NB4 (cell line): ENCODE measurements around the gene NELL2.

ENCODE experiments used
- DNase-seq: peaks from one replicate; pipeline ENCODE4 v3.0.0; 2010; ENCODE audit warnings: low read depth
- H3K4me3 ChIP-seq: one replicate; pipeline ENCODE4 v1.5.1; 2011; ENCODE audit warnings: mild to moderate bottlenecking, low read depth, low read length, moderate library complexity
- MYC ChIP-seq: IDR thresholded peaks from 2 replicates; pipeline ENCODE4 v1.6.1; 2011; ENCODE audit warnings: low read depth, low read length
- POLR2A ChIP-seq: IDR thresholded peaks from 2 replicates; pipeline ENCODE4 v1.6.1; 2011; ENCODE audit warnings: mild to moderate bottlenecking; ENCODE audit not compliant: insufficient read length; ENCODE audit errors: extremely low read depth
- TF ChIP-seq, protein P1 (sequence below): IDR thresholded peaks from 2 replicates; pipeline ENCODE4 v1.6.1; 2011; ENCODE audit warnings: low read depth, low read length
- TF ChIP-seq, protein P2 (sequence below): IDR thresholded peaks from one replicate; pipeline ENCODE4 v1.5.1; 2012; ENCODE audit warnings: low read depth, low read length

NELL2 gene

DNA sequence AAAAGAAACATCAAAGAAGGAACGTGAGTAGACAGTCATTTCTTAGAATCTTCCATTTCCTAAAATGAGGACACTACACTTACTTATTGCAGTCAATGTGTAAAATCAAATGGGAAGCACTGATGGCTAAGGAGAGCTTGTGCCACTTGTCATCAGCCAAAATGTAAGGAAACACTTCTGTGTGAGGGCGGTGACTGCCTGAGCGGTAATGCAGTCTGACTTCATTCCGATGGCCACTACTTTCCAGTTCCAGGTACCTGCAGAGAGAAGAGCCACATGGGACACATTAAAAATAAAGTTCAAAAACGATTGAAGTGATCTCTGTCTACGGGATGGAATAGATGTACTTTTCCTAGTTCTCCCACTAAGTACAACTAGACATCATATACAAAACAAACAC is 96.3 kb downstream of the NELL2 start:
- DNase-seq, result no peak
- H3K4me3 ChIP-seq, result no peak overlapping the region
- TF ChIP-seq, protein P1, sequence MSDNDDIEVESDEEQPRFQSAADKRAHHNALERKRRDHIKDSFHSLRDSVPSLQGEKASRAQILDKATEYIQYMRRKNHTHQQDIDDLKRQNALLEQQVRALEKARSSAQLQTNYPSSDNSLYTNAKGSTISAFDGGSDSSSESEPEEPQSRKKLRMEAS, result no peak
- TF ChIP-seq MYC (no peak), POLR2A (no peak)
- TF ChIP-seq, protein P2, sequence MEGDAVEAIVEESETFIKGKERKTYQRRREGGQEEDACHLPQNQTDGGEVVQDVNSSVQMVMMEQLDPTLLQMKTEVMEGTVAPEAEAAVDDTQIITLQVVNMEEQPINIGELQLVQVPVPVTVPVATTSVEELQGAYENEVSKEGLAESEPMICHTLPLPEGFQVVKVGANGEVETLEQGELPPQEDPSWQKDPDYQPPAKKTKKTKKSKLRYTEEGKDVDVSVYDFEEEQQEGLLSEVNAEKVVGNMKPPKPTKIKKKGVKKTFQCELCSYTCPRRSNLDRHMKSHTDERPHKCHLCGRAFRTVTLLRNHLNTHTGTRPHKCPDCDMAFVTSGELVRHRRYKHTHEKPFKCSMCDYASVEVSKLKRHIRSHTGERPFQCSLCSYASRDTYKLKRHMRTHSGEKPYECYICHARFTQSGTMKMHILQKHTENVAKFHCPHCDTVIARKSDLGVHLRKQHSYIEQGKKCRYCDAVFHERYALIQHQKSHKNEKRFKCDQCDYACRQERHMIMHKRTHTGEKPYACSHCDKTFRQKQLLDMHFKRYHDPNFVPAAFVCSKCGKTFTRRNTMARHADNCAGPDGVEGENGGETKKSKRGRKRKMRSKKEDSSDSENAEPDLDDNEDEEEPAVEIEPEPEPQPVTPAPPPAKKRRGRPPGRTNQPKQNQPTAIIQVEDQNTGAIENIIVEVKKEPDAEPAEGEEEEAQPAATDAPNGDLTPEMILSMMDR, result no peak

DNA sequence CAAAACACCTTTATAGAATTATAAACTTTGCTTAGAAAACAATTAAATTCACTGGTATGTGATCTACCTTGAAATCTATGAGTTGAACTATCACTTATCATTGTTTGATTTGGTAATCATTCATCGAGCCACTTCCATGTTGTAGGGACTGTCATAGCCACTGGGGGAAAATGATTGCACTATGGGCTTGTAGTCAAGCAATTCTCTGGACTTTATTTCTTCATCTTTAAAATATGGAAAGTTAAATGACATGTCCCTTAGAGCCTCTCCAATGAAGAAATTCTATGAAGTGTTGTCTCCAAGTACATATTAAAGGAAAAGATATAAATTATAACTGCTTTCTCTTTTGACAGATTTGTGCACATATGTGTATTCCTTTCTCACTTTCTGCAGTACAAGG is 97.3 kb downstream of the NELL2 start:
- TF ChIP-seq, protein P1, result no peak
- TF ChIP-seq, protein P2, result no peak
- no peak for TF ChIP-seq MYC
- no peak for TF ChIP-seq POLR2A
- H3K4me3 ChIP-seq, result no peak overlapping the region

DNA sequence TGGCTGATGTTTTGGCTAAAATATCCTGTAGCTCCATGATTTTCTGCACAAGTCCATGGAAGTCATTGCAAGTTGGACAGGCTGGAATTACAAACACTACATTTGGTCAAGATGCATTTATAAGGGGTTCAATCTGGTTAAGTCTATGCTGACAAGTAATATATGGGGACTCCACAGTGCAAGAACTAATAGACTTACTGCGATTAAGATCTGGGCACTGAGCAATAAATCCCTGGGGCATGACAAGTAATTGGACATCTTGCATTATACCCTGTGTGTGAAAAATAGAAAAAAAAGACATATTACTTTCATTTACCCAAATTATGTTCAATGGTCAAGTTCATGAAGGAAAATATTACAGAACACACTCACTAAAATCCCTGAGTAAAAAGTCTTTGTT is 99.1 kb downstream of the NELL2 start:
- TF ChIP-seq, protein P1, result no peak
- TF ChIP-seq, protein P2, result no peak
- TF ChIP-seq MYC (no peak), POLR2A (no peak)
- no peak overlapping the region for H3K4me3 ChIP-seq
- DNase-seq, result no peak

More for the DNA sequence above, 97.3 kb downstream of the NELL2 start:
- no peak for DNase-seq

DNA sequence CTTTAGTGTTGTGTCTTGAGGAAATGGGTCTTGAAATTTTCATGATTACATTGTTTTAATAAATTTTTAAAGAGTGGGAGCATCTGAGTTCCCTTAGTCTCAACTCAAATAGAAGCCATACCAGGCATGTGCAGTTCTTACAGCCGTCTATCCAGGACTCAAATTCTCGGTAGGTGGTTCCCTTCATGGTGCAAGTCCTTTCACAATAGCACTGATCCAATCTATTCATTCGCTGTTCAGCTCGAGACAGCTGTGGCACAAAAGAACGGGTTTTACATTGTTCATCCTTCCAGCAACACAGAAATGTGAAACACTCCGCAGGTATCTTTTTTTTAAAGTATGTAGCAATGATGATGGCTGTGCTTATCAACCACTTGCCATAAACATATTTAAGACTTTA is 100.2 kb downstream of the NELL2 start:
- H3K4me3 ChIP-seq, result no peak overlapping the region
- no peak for DNase-seq
- TF ChIP-seq, protein P1, result no peak
- TF ChIP-seq, protein P2, result no peak
- no peak for TF ChIP-seq MYC
- TF ChIP-seq POLR2A, result no peak

DNA sequence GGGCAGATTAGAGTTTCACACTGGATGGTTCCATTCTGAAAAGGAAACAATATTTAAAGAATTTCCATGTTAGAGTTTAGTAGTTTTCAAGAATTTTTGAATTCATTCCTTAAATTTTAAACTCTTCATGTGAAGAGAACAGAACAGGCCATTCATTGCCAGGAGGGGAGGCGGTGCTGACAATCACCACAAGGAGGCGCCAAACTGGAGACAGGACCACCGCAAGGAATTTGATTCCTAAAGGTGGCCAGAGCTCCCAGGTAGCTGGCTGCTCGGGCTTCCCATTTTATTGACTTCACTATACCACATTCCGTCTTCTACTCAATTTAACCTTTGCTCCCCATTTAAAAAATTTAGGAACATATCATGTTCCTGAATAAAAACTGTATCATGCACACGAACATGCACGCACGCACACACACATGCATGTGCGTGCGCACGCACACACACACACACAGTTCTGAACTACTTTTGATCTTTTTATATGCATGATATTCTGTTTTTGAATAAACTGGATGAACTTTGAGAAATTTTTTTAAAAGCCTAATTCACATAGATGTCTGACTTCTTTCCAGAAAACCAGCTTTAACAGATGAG is 101.2 kb downstream of the NELL2 start:
- peak; percentile 46 for DNase-seq
- no peak overlapping the region for H3K4me3 ChIP-seq
- TF ChIP-seq, protein P2, result peak; percentile 97
- no peak for TF ChIP-seq POLR2A
- TF ChIP-seq, protein P1, result no peak
- no peak for TF ChIP-seq MYC
